WI38 (cell line): ENCODE measurements around the gene COL26A1.

Experiments
- H3K4me3 ChIP-seq: 2 replicates; pipeline ENCODE4 v1.5.1; 2011; ENCODE audit warnings: low read depth, mild to moderate bottlenecking, control low read depth, low read length
- TF ChIP-seq, protein P1 (sequence below): IDR thresholded peaks from 2 replicates; pipeline ENCODE4 v1.5.1; 2012; ENCODE audit warnings: low read depth, mild to moderate bottlenecking, control low read depth, low read length

COL26A1 gene

GRCh38 chr7:101518336-101518735 lies 155.7 kb downstream of the COL26A1 start:
- TF ChIP-seq, protein P1, sequence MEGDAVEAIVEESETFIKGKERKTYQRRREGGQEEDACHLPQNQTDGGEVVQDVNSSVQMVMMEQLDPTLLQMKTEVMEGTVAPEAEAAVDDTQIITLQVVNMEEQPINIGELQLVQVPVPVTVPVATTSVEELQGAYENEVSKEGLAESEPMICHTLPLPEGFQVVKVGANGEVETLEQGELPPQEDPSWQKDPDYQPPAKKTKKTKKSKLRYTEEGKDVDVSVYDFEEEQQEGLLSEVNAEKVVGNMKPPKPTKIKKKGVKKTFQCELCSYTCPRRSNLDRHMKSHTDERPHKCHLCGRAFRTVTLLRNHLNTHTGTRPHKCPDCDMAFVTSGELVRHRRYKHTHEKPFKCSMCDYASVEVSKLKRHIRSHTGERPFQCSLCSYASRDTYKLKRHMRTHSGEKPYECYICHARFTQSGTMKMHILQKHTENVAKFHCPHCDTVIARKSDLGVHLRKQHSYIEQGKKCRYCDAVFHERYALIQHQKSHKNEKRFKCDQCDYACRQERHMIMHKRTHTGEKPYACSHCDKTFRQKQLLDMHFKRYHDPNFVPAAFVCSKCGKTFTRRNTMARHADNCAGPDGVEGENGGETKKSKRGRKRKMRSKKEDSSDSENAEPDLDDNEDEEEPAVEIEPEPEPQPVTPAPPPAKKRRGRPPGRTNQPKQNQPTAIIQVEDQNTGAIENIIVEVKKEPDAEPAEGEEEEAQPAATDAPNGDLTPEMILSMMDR = no peak
- H3K4me3 ChIP-seq = no peak overlapping the region

DNA sequence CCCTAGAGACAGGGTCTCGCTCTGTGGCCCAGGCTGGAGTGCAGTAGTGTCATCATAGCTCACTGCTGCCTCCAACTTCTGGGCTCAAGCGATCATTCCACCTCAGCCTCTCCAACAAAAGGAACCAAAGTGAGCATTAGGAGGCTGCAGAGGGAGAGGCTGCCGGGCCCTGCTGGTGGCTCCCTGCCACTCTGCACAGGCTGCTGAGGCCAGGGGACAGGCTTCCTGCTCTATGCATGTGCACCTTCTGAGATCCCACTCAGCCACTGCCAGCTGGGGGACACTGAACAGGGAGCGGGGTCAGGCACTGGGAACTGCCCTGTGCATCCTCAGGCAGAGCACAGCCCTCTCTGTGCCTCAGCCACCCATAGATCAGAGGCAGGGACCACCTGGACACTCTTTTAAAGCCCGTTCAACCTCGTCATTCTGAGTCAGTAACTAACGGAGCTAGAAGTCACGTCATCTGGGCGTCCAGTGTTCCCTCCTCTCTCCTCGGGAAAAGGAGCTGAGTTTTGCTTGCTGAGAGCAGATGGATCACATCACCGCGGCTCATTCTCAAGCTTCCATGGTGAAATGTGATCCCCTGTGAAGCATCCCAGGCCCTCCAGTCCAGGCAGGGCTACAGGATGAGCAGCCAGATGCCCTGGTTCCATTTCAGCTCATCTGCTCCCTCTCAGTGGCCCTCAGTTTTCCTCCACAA lies 156.8 kb downstream of the COL26A1 start:
- H3K4me3 ChIP-seq = no peak overlapping the region
- TF ChIP-seq, protein P1 = no peak

DNA sequence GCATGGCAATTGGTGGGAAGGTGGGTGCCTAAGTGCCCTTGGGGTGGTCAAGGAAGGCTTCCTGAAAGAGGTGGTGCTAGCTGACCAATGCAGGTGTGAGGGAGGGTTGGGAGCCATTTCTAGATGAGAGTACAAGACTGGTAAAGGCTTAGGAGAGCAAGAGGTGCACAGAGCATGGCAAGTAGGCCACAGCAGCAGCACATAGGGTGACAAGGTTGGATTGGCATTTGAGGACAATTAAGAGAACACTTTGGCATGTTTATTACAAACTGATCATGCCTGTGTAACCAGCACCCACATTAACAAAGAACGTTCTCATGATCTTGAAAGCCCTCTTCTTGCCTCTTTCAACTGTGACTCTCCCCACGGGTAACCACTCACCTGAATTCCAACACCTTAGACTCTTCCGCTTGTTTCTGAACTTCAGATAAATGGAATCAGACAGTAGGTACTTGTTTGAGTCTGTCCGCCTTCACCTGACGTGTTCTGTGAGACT lies 158.8 kb downstream of the COL26A1 start:
- H3K4me3 ChIP-seq = no peak overlapping the region
- TF ChIP-seq, protein P1 = no peak

DNA sequence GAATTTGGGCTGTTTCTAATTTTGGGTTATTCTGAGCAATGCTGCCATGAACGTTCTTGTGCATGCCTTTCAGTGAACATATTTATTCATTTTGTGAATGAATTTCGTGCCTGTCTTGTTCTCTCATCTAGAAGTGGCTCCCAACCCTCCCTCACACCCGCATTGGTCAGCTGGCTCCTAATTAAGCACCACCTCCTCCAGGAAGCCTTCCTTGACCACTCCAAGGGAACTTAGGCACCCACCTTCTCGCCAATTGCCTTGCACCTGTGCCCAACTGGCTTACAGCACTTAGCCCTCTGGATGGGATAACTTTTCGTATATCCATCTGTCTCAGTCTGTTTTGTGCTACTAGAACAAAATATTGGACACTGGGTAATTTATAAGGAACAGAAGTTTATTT lies 159.3 kb downstream of the COL26A1 start:
- H3K4me3 ChIP-seq = no peak overlapping the region
- TF ChIP-seq, protein P1 = no peak

GRCh38 chr7:101527844-101528667 lies 165.4 kb downstream of the COL26A1 start:
- TF ChIP-seq, protein P1 = no peak
- H3K4me3 ChIP-seq = no peak overlapping the region

DNA sequence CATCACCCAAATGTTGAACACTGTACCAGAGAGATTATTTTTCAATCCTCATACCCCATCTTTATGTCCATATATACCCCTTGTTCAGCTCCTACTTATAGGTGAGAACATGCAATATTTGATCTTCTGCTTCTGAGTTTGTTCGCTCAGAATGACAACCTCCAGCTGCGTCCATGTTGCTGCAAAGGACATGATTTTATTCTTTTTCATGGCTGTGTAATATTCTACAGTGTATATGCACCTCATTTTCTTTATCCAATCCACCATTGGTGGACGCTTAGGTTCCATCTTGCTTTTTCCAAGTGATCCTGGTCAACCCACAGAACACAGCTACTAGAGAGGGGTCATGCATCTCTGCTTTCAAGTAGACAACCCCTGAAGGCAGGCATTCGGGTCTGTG lies 166.9 kb downstream of the COL26A1 start:
- TF ChIP-seq, protein P1 = no peak
- no peak overlapping the region for H3K4me3 ChIP-seq

DNA sequence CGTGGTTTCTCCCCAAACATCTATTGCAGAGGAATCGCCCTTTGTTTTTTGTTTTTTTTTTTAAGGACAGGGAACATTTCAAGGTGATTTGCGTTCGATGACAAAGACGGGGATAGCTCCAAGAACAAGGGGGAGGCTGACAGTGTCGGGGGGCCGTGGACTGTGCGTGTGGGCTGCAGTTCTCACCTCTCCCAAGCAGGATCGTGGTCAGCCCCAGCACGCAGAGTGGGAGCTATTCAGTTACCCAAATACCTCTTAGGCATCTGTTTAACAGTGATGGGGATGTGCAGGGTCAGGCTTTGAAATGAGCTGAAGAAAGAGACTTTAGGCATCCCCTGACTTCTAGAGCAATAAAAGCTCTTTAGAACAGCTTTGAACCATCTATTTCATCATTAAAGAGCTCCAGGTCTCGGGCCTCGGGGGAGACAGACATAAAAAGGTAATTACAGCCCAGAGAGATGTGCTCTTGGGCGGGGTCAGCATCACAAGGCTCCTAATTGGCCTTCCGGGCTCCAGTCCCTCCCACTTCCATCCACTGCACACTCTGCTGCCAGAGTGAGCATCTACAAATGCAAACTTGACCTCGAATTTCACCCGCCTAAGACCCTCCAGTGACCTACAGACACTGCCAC lies 169.2 kb downstream of the COL26A1 start:
- TF ChIP-seq, protein P1 = no peak
- H3K4me3 ChIP-seq = no peak overlapping the region
